BLaER1 treated with 17β-estradiol and CSF1 and Interleukin-3, amounts not matched to agents 10 nM and 100 nM (cell line): ENCODE data around the gene OR2F1.

Experiments used
- H3K27ac ChIP-seq, 11 experiments: shearing (Covaris generic); formaldehyde crosslinking; 2 replicates each; pipeline ENCODE4 v1.8.1; 2022
- H3K27me3 ChIP-seq, 11 experiments: shearing (Covaris generic); formaldehyde crosslinking; 2 replicates each; pipeline ENCODE4 v1.8.1; 2022
- H3K36me3 ChIP-seq, 11 experiments: shearing (Covaris generic); formaldehyde crosslinking; 2 replicates each; pipeline ENCODE4 v1.8.1; 2022
- H3K4me1 ChIP-seq, 10 experiments: shearing (Covaris generic); formaldehyde crosslinking; 2 replicates each; pipeline ENCODE4 v1.8.1; 2022
- H3K4me2 ChIP-seq, 11 experiments: shearing (Covaris generic); formaldehyde crosslinking; 2 replicates each; pipeline ENCODE4 v1.8.1; 2022
- H3K4me3 ChIP-seq, 10 experiments: shearing (Covaris generic); formaldehyde crosslinking; 2 replicates each; pipeline ENCODE4 v1.8.1; 2022
- H3K9ac ChIP-seq, 11 experiments: shearing (Covaris generic); formaldehyde crosslinking; 2 replicates each; pipeline ENCODE4 v1.8.1; 2022
- H3K9me3 ChIP-seq, 11 experiments: shearing (Covaris generic); formaldehyde crosslinking; replicated peaks in 1 of 11; 2 replicates each; pipeline ENCODE4 v1.8.1; 2022
- H4K20me1 ChIP-seq, 11 experiments: shearing (Covaris generic); formaldehyde crosslinking; 2 replicates each; pipeline ENCODE4 v1.8.1; 2022
- Cebpa-rat ChIP-seq, 11 experiments: shearing (Covaris generic); IDR thresholded peaks; 2 replicates each; pipeline ENCODE4 v1.8.1; 2022

OR2F1 gene

DNA sequence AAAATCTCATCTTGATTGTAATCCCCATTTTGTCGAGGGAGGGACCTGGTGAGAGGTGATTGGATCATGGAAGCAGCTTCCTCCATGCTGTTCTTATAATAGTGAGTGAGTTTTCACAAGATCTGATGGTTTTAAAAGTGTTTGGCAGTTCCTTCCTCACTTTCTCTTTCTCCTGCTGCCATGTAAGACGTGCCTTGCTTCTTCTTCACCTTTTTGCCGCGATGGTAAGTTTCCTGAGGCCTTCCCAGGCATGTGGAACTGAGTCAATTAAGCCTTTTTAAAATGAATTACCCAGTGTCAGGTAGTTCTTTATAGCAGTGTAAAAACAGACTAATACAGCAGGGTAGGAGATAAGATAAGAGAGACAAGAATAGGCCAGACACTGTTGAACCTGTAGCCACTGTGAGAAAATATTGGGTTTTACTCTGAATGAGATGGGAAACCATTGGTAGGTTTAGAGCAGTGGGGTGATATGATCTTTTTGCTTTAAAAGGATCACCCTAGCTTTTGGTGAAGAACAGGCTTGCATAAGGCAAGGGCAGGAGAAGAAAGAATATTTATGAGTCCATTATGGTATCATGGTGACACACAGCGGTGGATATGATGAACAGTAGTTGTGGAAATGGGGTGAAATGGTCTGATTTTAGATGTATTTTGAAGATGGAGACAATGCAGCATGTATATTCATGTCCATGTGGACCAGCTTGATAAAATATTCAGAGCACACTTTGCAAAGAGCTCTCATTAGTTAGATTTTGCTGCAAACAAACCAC lies 57.0 kb downstream of the OR2F1 start:
- Histone ChIP-seq H3K27me3 (no peaks in the 10 kb centered on the region), H3K9me3 (peaks cover 31 to 41% (median 37%) of the 10 kb centered on the region in 11 experiments), H3K36me3 (peaks cover 0 to 9% (median 0%) of the 10 kb centered on the region in 11 experiments; a peak in 3 of 22 replicates), H3K4me2 (no peak overlapping the region), H3K4me3 (no peak overlapping the region), H3K27ac (no peak overlapping the region), H3K9ac (no peak overlapping the region), H3K4me1 (peaks cover 0 to 10% (median 0%) of the 10 kb centered on the region in 10 experiments; a peak in 3 of 20 replicates), H4K20me1 (no peaks in the 10 kb centered on the region)
- TF ChIP-seq Cebpa-rat (IDR thresholded peaks at IDR 0.05) = no peak
